OCI-LY3 (cell line): ENCODE results near the gene REXO1.

Experiments used
- H2AFZ ChIP-seq: fragments of 200-600, 300-600 bp; shearing (Covaris generic); 2 replicates; pipeline ENCODE4 v1.6.0; 2014; ENCODE audit warnings: antibody characterized with exemption, low read depth, low read length
- H3K27ac ChIP-seq: fragments of 200-600, 300-600 bp; sonication (generic); 2 replicates; pipeline ENCODE4 v1.5.1; 2014; ENCODE audit warnings: mild to moderate bottlenecking, low read length, moderate library complexity, mixed read lengths
- H3K27me3 ChIP-seq: fragments of 200-600, 300-600 bp; sonication (generic); 2 replicates; pipeline ENCODE4 v1.6.1; 2014; ENCODE audit warnings: low read depth, low read length, mixed read lengths
- H3K36me3 ChIP-seq: fragments of 200-600, 300-600 bp; sonication (generic); replicated peaks from 2 replicates; pipeline ENCODE3; 2014; ENCODE audit warnings: low read depth, low read length, mixed read lengths
- H3K4me1 ChIP-seq: fragments of 300-600, 200-600 bp; sonication (generic); 2 replicates; pipeline ENCODE4 v1.6.1; 2014; ENCODE audit warnings: low read length, mixed read lengths
- H3K4me2 ChIP-seq: fragments of 200-600, 300-600 bp; sonication (generic); 2 replicates; pipeline ENCODE4 v1.6.1; 2014; ENCODE audit warnings: low read length, mixed read lengths
- H3K4me3 ChIP-seq: fragments of 300-600, 200-600 bp; sonication (generic); 2 replicates; pipeline ENCODE4 v1.5.1; 2014; ENCODE audit warnings: antibody characterized with exemption, mild to moderate bottlenecking, low read length, moderate library complexity
- H3K79me2 ChIP-seq: fragments of 300-600, 200-600 bp; shearing (Covaris generic); 2 replicates; pipeline ENCODE4 v1.6.1; 2014; ENCODE audit warnings: mild to moderate bottlenecking, low read length, mixed read lengths
- H3K9ac ChIP-seq: fragments of 300-600, 200-600 bp; shearing (Covaris generic); 2 replicates; pipeline ENCODE4 v1.6.0; 2014; ENCODE audit warnings: mild to moderate bottlenecking, low read length, moderate library complexity
- H3K9me3 ChIP-seq: fragments of 200-600, 300-600 bp; shearing (Covaris generic); 2 replicates; pipeline ENCODE4 v1.6.1; 2014; ENCODE audit warnings: low read length, mixed read lengths; ENCODE audit not compliant: insufficient read depth
- H4K20me1 ChIP-seq: fragments of 200-600, 300-600 bp; sonication (generic); 2 replicates; pipeline ENCODE4 v1.6.1; 2016; ENCODE audit warnings: low read length, mixed read lengths; ENCODE audit not compliant: insufficient read depth
- CTCF ChIP-seq: fragments of 200-600, 300-600 bp; sonication (generic); IDR thresholded peaks from 2 replicates; pipeline ENCODE4 v1.5.1; 2014; ENCODE audit warnings: antibody characterized with exemption, low read length, low read depth
- EZH2phosphoT487 ChIP-seq: fragments of 200-600 bp; shearing (Covaris generic); IDR thresholded peaks from 2 replicates; pipeline ENCODE4 v1.6.1; 2018; ENCODE audit warnings: antibody characterized with exemption, mixed run types, low read depth

The REXO1 gene

GRCh38 chr19:1807695-1808394 lies 40.4 kb downstream of the REXO1 start:
- Histone ChIP-seq H3K9me3 (no peaks in the 10 kb centered on the region), H3K79me2 (no peaks in the 10 kb centered on the region), H3K4me1 (peaks cover 7% of the 10 kb centered on the region), H3K4me3 (no peak overlapping the region), H3K27ac (no peak overlapping the region), H3K9ac (no peak overlapping the region), H4K20me1 (no peaks in the 10 kb centered on the region), H3K4me2 (no peak overlapping the region), H3K27me3 (0 out of 2 replicates have a peak, but pooled peaks cover 5% of the 10 kb centered on the region), H3K36me3 (no peaks in the 10 kb centered on the region), H2AFZ (no peak overlapping the region)
- TF ChIP-seq EZH2phosphoT487 (no peak), CTCF (no peak)

- TF ChIP-seq CTCF: no peak
- TF ChIP-seq EZH2phosphoT487: no peak
- Histone ChIP-seq H3K27ac (no peak overlapping the region), H3K9me3 (no peaks in the 10 kb centered on the region), H3K9ac (no peak overlapping the region), H3K36me3 (no peaks in the 10 kb centered on the region), H3K4me3 (no peak overlapping the region), H4K20me1 (no peaks in the 10 kb centered on the region), H3K79me2 (no peaks in the 10 kb centered on the region), H3K4me2 (no peak overlapping the region), H3K4me1 (peaks cover 7% of the 10 kb centered on the region), H2AFZ (no peak overlapping the region), H3K27me3 (0 out of 2 replicates have a peak, but pooled peaks cover 5% of the 10 kb centered on the region)
Measured at GRCh38 chr19:1807030-1807694, 41.1 kb downstream of the REXO1 start.

- Histone ChIP-seq H3K9me3 (no peaks in the 10 kb centered on the region), H3K9ac (no peak overlapping the region), H4K20me1 (no peaks in the 10 kb centered on the region), H3K27me3 (0 out of 2 replicates have a peak, but pooled peaks cover 3% of the 10 kb centered on the region), H3K4me2 (no peak overlapping the region), H2AFZ (no peak overlapping the region), H3K27ac (no peak overlapping the region), H3K4me1 (peaks cover 4% of the 10 kb centered on the region), H3K79me2 (no peaks in the 10 kb centered on the region), H3K36me3 (no peaks in the 10 kb centered on the region), H3K4me3 (no peak overlapping the region)
- TF ChIP-seq CTCF (no peak), EZH2phosphoT487 (no peak)
Measured at GRCh38 chr19:1806184-1807029, 41.9 kb downstream of the REXO1 start.
